Sigmoid colon (tissue), 7 donors: ENCODE results near the gene PLA2R1. TPM values are rescaled to one million over a fixed set of nuclear protein-coding genes. Genes with fewer than 3 reads are reported as not detected.

Source experiments
- DNase-seq: peaks from one replicate; pipeline ENCODE4 v3.0.0-alpha.2; 2019
- H3K27ac ChIP-seq, 4 donors: fragments of 200-600 bp; sonication (generic); one replicate each; pipeline ENCODE4 v1.5.1; 2016 to 2019; ENCODE audit warnings: mild to moderate bottlenecking in 1 of 4
- H3K27me3 ChIP-seq, 3 donors: fragments of 200-600 bp; sonication (generic); one replicate each; pipeline ENCODE4 v1.5.1; 2019; ENCODE audit warnings: mild to moderate bottlenecking in 1 of 3
- H3K36me3 ChIP-seq, 4 donors: fragments of 200-600 bp; sonication (generic); one replicate each; pipeline ENCODE4 v1.5.1; 2016 to 2019
- H3K4me1 ChIP-seq, 4 donors: fragments of 200-600 bp; sonication (generic); one replicate each; pipeline ENCODE4 v1.5.1; 2017 to 2019
- H3K4me3 ChIP-seq, 4 donors: fragments of 200-600 bp; sonication (generic); one replicate each; pipeline ENCODE4 v1.5.1; 2017 to 2019; ENCODE audit warnings: mild to moderate bottlenecking in 2 of 4, moderate library complexity in 1 of 4
- H3K9me3 ChIP-seq, 4 donors: fragments of 200-600 bp in 3 of 4; sonication (generic) in 3 of 4; one replicate each; pipeline versions ENCODE4 v1.5.1 to v1.6.1; 2013 to 2019
- EP300 ChIP-seq, 4 donors: sonication (generic); formaldehyde crosslinking; IDR thresholded peaks; one replicate each; pipeline ENCODE4 v1.6.1; 2017; ENCODE audit warnings: antibody characterized with exemption in 4 of 4
- POLR2A ChIP-seq, 2 donors: fragments of 450-650 bp; IDR thresholded peaks; one replicate each; pipeline ENCODE4 v1.6.1; 2016; ENCODE audit warnings: antibody characterized with exemption in 2 of 2, mild to moderate bottlenecking in 2 of 2, moderate library complexity in 2 of 2
- POLR2AphosphoS5 ChIP-seq, 4 donors: sonication (generic); formaldehyde crosslinking; IDR thresholded peaks; one replicate each; pipeline ENCODE4 v1.6.1; 2017; ENCODE audit warnings: antibody characterized with exemption in 4 of 4
- WGBS, 2 donors: extraction: QIAGEN DNeasy Blood & Tissue Kit; methylation state at CpG; one replicate each; pipeline ENCODE4 v1.1.7; 2013; 5-methylcytosine and 5-hydroxymethylcytosine counted together
- intact Hi-C: fragments of 100-400 bp; cut with DNase I; formaldehyde crosslinking; loops from one replicate; pipeline ENCODE4 v1.15.1; 2023
- polyA plus RNA-seq, 3 donors: library from polyadenylated mRNA; stranded (reverse); fragments of 200-250 nt; gene quantifications; one replicate each; pipeline ENCODE4 v1.2.3, GENCODE V29; 2013
- total RNA-seq, 4 donors: library from RNA; depleted of rRNA; stranded (reverse); fragments of >200 nt; gene quantifications; one replicate each; pipeline ENCODE4 v1.1.0, GENCODE V29; 2016
- TF ChIP-seq, protein P1 (sequence below), 4 experiments: fragments of 450-650 bp in 3 of 4; fragments of 200-600 bp in 1 of 4; IDR thresholded peaks; one replicate each; pipeline ENCODE4 v1.5.1; 2016 to 2019; ENCODE audit warnings: antibody characterized with exemption in 4 of 4, mild to moderate bottlenecking in 3 of 4, moderate library complexity in 2 of 4
- donor health status: healthy with polysubstance abuse.
- donor health status: Bipolar disorder and iron deficiency.
- donor health status: healthy.

The PLA2R1 gene
- total and polyA plus RNA-seq, 7 donors: 0.23 to 19.7 (median 3.9) TPM

DNA sequence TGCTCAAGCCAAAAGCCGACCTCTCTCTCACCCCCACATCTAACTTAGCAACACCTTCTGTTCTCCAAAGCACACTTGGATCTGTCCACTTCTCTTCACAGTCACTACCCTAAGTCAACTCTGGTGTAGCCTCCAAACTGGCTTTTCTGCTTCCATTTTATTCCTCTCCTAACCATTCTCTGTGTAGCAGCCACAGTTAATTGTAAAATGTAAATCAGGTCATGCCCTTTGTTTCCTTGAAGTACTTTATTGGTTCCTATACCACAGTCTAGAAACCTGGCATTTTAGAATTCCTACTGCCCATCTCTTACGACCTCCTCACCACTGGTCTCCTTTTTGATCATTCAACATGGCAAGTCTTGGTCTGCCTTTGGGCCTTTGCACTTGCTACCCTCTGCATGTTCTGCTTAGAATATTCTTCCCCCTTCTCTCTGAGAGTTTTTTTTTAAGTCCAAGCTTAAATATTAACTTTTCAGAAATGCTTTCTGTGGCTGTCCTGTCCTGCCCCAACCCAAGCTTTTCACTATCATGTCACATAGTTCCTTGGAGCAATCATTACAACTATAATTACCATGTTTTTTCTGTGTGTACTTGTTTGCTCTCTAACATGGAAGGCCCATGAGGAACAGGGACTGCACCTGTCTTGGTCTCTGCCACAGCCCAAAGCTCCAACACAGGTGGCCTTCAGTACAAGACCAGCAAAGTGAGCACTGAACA lies 42.9 kb downstream of the PLA2R1 start:
- Histone ChIP-seq H3K4me3 (no peak overlapping the region), H3K36me3 (peaks cover 0 to 27% (median 0%) of the 10 kb centered on the region in 4 donors), H3K4me1 (no peaks in the 10 kb centered on the region), H3K27ac (no peak overlapping the region), H3K9me3 (peaks cover 0 to 3% (median 0%) of the 10 kb centered on the region in 4 donors), H3K27me3 (no peaks in the 10 kb centered on the region)
- no peak for DNase-seq
- TF ChIP-seq POLR2AphosphoS5 (IDR thresholded peaks at IDR 0.05): no peak
- TF ChIP-seq POLR2A (IDR thresholded peaks at IDR 0.05): no peak
- TF ChIP-seq EP300 (IDR thresholded peaks at IDR 0.05): no peak
- TF ChIP-seq, protein P1, sequence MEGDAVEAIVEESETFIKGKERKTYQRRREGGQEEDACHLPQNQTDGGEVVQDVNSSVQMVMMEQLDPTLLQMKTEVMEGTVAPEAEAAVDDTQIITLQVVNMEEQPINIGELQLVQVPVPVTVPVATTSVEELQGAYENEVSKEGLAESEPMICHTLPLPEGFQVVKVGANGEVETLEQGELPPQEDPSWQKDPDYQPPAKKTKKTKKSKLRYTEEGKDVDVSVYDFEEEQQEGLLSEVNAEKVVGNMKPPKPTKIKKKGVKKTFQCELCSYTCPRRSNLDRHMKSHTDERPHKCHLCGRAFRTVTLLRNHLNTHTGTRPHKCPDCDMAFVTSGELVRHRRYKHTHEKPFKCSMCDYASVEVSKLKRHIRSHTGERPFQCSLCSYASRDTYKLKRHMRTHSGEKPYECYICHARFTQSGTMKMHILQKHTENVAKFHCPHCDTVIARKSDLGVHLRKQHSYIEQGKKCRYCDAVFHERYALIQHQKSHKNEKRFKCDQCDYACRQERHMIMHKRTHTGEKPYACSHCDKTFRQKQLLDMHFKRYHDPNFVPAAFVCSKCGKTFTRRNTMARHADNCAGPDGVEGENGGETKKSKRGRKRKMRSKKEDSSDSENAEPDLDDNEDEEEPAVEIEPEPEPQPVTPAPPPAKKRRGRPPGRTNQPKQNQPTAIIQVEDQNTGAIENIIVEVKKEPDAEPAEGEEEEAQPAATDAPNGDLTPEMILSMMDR (IDR thresholded peaks at IDR 0.05): no peak
- intact Hi-C loops: no loop called here
- 93 to 97% methylated on average over 2 of the region's 2 CpGs for WGBS, 2 donors

DNA sequence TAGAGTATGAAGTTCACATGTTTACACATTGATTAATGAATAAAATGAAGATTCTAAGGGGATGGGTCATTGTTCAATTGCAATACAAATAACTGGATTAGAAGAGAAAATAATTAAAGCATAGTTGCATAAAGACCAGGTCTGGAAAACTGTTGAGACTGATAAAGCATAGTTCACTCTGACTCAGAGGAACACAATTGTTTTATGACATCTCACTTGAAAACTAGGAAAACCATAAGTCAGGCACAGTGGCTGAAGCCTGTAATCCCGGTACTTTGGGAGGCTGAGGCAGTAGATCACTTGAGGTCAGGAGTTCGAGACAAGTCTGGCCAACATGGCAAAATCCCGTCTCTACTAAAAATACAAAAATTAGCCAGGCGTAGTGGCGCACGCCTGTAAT lies 46.7 kb downstream of the PLA2R1 start:
- no peak overlapping the region for H3K27ac ChIP-seq
- no peaks in the 10 kb centered on the region for H3K27me3 ChIP-seq
- H3K4me3 ChIP-seq: no peak overlapping the region
- H3K9me3 ChIP-seq: no peaks in the 10 kb centered on the region
- H3K36me3 ChIP-seq: peaks cover 0 to 32% (median 0%) of the 10 kb centered on the region in 4 donors
- WGBS, 2 donors: 72 to 80% methylated on average over 6 of the region's 6 CpGs
- H3K4me1 ChIP-seq: no peaks in the 10 kb centered on the region
- intact Hi-C loops: no loop called here
- DNase-seq: no peak
- TF ChIP-seq EP300 (IDR thresholded peaks at IDR 0.05): no peak
- TF ChIP-seq, protein P1 (IDR thresholded peaks at IDR 0.05): no peak
- no peak for TF ChIP-seq POLR2A (IDR thresholded peaks at IDR 0.05)
- no peak for TF ChIP-seq POLR2AphosphoS5 (IDR thresholded peaks at IDR 0.05)

DNA sequence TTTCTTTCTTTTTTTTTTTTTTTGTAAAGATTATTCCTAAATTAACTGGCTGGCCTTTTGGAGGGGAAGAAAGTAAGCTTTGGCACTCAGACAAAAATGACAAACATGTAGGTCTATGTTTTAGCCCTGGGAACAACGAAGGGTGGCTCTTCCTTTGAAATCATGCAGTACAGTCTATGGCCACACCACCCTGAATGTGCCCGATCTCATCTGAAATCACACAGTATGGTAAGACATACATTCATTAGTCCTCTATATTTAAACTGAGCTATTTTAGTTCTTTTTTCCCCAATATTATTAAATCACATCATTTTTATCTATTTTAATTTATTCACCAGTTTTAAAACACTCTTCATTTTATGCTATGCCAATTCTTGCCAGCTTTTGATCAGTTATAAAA lies 48.2 kb downstream of the PLA2R1 start:
- WGBS, 2 donors: 37 to 43% methylated on average over 2 of the region's 2 CpGs
- H3K4me1 ChIP-seq: no peaks in the 10 kb centered on the region
- no peaks in the 10 kb centered on the region for H3K27me3 ChIP-seq
- H3K4me3 ChIP-seq: no peak overlapping the region
- DNase-seq: no peak
- peaks cover 0 to 26% (median 0%) of the 10 kb centered on the region in 4 donors for H3K36me3 ChIP-seq
- no peak overlapping the region for H3K27ac ChIP-seq
- intact Hi-C loops: no loop called here
- TF ChIP-seq POLR2A (IDR thresholded peaks at IDR 0.05) (no peak), EP300 (IDR thresholded peaks at IDR 0.05) (no peak), POLR2AphosphoS5 (IDR thresholded peaks at IDR 0.05) (no peak)
- TF ChIP-seq, protein P1 (IDR thresholded peaks at IDR 0.05): no peak
- H3K9me3 ChIP-seq: no peaks in the 10 kb centered on the region

DNA sequence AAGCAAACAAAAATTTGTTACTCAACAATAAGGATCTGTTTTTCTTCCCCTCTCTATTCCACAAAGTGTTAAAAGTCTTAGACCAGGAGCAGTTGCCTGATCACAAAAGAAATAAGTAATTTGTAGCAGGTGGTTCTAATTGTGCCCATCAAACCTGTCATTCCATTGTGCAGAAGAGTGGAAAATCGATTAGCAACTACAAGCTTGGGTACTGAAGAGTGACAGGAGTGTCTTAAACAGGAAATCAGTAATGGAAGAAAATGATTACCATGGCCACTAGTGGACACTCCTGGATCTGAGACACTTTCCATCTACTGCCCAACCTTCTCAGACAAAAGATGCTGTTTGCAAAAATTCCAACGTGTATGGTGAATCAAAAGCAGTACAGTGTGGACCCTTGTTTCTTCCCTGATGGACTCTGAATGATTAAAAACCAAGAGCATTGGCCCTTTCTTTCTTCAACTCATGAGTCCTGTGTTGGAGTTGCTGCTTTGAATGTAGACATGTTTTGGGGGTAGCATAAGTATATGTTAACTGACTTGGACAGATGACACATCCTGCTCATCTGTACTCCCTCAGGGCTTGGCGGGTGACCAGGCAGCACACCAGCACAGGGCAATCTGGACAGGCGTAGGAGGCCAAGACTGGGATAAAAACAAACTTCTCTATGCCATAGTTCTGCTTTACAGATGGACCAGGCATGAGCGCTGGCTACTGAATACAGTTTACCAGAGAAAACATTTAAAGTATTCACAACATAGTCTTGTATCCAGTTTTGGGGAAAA lies 51.9 kb downstream of the PLA2R1 start:
- DNase-seq: no peak
- Histone ChIP-seq H3K9me3 (no peaks in the 10 kb centered on the region), H3K36me3 (peaks cover 0 to 17% (median 0%) of the 10 kb centered on the region in 4 donors), H3K27me3 (no peaks in the 10 kb centered on the region), H3K27ac (no peak overlapping the region), H3K4me3 (no peak overlapping the region), H3K4me1 (peaks cover 0 to 12% (median 5%) of the 10 kb centered on the region in 4 donors)
- WGBS, 2 donors: 71 to 72% methylated on average over 5 of the region's 5 CpGs
- TF ChIP-seq POLR2A (IDR thresholded peaks at IDR 0.05) (no peak), EP300 (IDR thresholded peaks at IDR 0.05) (no peak), POLR2AphosphoS5 (IDR thresholded peaks at IDR 0.05) (no peak)
- TF ChIP-seq, protein P1 (IDR thresholded peaks at IDR 0.05): no peak
- intact Hi-C loops: no loop called here
